Bronchial epithelial cell (primary cell): ENCODE data around the gene F2R. TPM values are rescaled to one million over a fixed set of nuclear protein-coding genes. Genes with fewer than 3 reads are reported as not detected.

ENCODE experiments used
- DNase-seq: peaks from one replicate; pipeline ENCODE4 v3.0.0-alpha.2; 2010; ENCODE audit warnings: low read depth
- FAIRE-seq: peaks from 2 replicates; lab custom pipeline; 2011; peaks lifted over from hg19 to GRCh38; lab: Jason Lieb, UNC
- H3K27me3 ChIP-seq: 2 replicates; pipeline ENCODE4 v1.5.1; 2011; ENCODE audit warnings: low read length; ENCODE audit not compliant: control insufficient read depth, insufficient read depth
- H3K36me3 ChIP-seq: 2 replicates; pipeline ENCODE4 v1.5.1; 2011; ENCODE audit warnings: low read length; ENCODE audit not compliant: control insufficient read depth, insufficient read depth
- H3K4me3 ChIP-seq: 2 replicates; pipeline ENCODE4 v1.5.1; 2011; ENCODE audit warnings: mild to moderate bottlenecking, low read depth, low read length, control low read depth
- total RNA-seq: library from RNA; depleted of rRNA; stranded (reverse); fragments of >200 nt; gene quantifications from 2 replicates; pipeline ENCODE4 v1.2.1, GENCODE V29; 2014
- TF ChIP-seq, protein P1 (sequence below): IDR thresholded peaks from 2 replicates; pipeline ENCODE4 v1.5.1; 2011; ENCODE audit warnings: mild to moderate bottlenecking, moderate library complexity, low read length, control low read depth, inconsistent platforms; ENCODE audit not compliant: insufficient read depth, severe bottlenecking

The F2R gene
- total RNA-seq, 1 donor from 2014 or later: 12.1 TPM

DNA sequence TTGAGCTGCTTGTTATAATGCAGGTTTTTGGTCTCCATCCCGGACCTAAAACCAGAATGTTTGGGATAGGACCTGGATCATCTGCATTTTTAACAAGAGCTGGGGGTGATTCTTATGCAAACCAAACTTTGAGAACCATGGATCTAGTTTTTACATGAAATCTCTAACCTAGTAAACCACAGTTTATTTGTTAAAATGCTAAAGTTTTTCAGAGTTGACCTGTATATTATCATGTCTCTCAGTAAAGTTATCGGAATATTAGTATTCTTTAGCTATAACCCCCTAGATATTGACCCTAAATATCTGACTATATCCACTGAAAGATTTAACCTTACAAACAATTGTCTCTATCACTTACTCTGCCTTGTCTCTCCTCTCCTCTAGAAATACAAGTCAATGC lies 28.7 kb downstream of the F2R start:
- H3K27me3 ChIP-seq: no peaks in the 10 kb centered on the region
- TF ChIP-seq, protein P1, sequence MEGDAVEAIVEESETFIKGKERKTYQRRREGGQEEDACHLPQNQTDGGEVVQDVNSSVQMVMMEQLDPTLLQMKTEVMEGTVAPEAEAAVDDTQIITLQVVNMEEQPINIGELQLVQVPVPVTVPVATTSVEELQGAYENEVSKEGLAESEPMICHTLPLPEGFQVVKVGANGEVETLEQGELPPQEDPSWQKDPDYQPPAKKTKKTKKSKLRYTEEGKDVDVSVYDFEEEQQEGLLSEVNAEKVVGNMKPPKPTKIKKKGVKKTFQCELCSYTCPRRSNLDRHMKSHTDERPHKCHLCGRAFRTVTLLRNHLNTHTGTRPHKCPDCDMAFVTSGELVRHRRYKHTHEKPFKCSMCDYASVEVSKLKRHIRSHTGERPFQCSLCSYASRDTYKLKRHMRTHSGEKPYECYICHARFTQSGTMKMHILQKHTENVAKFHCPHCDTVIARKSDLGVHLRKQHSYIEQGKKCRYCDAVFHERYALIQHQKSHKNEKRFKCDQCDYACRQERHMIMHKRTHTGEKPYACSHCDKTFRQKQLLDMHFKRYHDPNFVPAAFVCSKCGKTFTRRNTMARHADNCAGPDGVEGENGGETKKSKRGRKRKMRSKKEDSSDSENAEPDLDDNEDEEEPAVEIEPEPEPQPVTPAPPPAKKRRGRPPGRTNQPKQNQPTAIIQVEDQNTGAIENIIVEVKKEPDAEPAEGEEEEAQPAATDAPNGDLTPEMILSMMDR: no peak
- H3K36me3 ChIP-seq: no peaks in the 10 kb centered on the region
- no peak for DNase-seq
- FAIRE-seq: no peak
- H3K4me3 ChIP-seq: no peak overlapping the region

DNA sequence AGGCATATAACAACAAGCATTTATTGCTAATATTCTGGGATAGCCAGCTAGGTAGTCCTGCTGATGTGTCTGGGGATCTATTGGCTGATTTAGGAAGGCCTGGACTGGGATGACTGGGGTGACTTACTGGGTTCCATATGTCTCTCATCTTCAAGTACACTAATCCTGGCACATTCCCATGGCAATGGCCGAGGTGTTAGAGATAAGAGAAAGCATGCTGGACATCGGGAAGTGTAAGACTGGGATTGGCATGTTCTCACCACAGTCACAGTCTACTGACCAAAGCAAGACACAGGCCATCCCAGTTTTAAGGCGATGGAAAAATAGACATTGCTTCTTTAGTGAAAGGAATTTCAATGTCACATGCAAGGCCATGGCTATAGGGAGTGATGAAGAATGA lies 29.7 kb downstream of the F2R start:
- DNase-seq: no peak
- no peaks in the 10 kb centered on the region for H3K36me3 ChIP-seq
- H3K4me3 ChIP-seq: no peak overlapping the region
- TF ChIP-seq, protein P1: no peak
- FAIRE-seq: no peak
- H3K27me3 ChIP-seq: no peaks in the 10 kb centered on the region

DNA sequence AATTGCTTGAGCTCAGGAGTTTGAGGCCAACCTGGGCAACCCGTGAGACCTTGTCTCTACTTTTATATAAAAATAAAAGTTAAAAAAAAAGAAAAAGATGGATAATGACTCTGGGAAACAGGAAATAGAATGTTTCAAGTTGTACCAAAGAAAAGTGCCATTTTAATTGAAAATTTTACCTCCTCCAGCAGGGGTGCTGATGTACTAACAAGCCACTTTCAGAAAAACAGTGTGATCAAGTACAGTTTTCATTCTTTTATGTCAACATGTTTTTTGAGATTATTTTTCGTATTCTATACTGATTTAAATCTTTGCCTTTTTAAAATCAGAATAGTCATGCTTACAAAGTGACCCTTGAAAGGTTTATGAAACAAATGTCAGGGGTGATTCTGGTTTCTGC lies 30.8 kb downstream of the F2R start:
- H3K27me3 ChIP-seq: no peaks in the 10 kb centered on the region
- FAIRE-seq: no peak
- H3K4me3 ChIP-seq: no peak overlapping the region
- DNase-seq: no peak
- H3K36me3 ChIP-seq: no peaks in the 10 kb centered on the region
- TF ChIP-seq, protein P1: no peak

DNA sequence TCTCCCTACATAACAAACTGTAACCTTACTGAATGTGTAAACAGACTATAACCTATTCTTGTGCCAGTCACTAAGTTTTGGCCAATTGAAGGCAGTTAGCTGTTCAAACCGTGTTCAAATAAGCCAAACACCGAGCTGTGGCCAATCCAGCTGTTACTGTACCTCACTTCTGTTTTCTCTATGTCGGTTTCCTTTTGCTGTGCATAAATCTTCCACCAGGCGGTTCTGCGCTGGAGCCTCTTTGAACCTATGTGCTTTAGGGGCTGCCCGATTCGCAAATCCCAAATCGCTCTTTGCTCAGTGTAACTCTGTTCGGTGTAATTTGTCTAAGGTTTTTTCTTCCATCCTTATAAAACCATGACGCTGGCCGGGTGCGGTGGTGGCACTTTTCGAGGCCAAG lies 31.8 kb downstream of the F2R start:
- H3K4me3 ChIP-seq: no peak overlapping the region
- DNase-seq (no peak), FAIRE-seq (no peak)
- H3K36me3 ChIP-seq: no peaks in the 10 kb centered on the region
- TF ChIP-seq, protein P1: no peak
- H3K27me3 ChIP-seq: no peaks in the 10 kb centered on the region

DNA sequence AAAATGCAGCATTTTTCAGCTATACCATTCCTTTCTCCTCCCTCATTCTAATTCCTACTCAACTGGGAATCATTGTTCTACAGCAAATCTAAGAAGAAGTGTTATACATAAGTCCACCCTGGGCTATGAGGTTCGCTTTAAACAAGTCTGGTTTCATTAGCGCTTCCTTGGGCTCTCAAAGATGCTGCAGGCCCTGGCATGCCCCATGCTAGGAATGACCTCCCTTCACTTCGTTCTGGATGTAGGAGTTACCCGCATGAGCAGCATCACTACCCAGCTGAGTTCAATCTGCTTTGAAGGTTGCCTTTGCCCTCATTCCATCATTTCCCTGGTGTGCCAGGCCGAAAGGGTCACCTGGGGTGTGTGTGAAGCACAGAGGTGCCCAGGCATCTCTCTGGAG lies 35.4 kb downstream of the F2R start:
- H3K36me3 ChIP-seq: no peaks in the 10 kb centered on the region
- DNase-seq: peak; percentile 41
- H3K27me3 ChIP-seq: no peaks in the 10 kb centered on the region
- no peak overlapping the region for H3K4me3 ChIP-seq
- TF ChIP-seq, protein P1: no peak
- no peak for FAIRE-seq

DNA sequence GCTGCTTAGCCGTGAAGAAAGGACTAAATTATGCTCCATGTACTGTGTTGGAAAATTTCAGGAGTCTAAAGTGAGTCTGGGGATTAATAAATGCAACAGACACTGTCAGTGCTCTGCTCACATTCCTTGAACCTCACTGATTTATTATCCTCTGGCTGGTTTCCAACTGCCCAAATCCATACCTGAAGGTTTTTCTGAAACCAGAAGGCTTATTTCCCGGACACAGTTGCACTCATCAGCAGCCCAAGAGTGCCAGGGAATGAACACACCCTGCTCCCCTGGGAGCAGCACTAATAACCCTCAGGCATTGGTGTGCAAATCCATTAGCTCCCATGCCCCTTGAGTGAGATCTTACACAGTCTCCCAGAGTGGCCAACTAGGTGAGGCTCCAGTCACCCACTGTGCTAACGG lies 38.7 kb downstream of the F2R start:
- DNase-seq: no peak
- FAIRE-seq: peak; percentile 64
- TF ChIP-seq, protein P1: no peak

More for the DNA sequence above, 38.7 kb downstream of the F2R start:
- Histone ChIP-seq H3K27me3 (no peaks in the 10 kb centered on the region), H3K36me3 (no peaks in the 10 kb centered on the region), H3K4me3 (no peak overlapping the region)
